GM12878 (cell line): ENCODE data around the gene COL15A1. TPM values are rescaled to one million over a fixed set of nuclear protein-coding genes. Genes with fewer than 3 reads are reported as not detected.

Experiments used
- ATAC-seq: fragments of 200-7000 bp; cut with Tn5 transposase; 3 replicates; pipeline ENCODE4 v1.9.1; 2020; ENCODE audit warnings: mild to moderate bottlenecking, moderate library complexity
- BruUV-seq: library from RNA; stranded (reverse); fragments of 400-500 nt; replicated peaks from 2 replicates; lab custom pipeline; 2021; lab: Mats Ljungman, UMichigan
- CTCF ChIA-PET: fragments of 300-600 bp; sonication (Branson Sonifier 250); formaldehyde crosslinking; extraction: SDS; loops from one replicate; lab custom pipeline; 2021; ENCODE audit warnings: inconsistent platforms; lab: Yijun Ruan, JAX
- POLR2A ChIA-PET: fragments of 350-600 bp; formaldehyde crosslinking; extraction: SDS; loops from one replicate; lab custom pipeline; 2021; ENCODE audit warnings: inconsistent platforms; lab: Charles Lee
- RAD21 ChIA-PET: fragments of 300-600 bp; sonication (Branson Sonifier 250); formaldehyde crosslinking; loops from one replicate; lab custom pipeline; 2023; ENCODE audit warnings: antibody characterized with exemption; ENCODE audit not compliant: unreplicated experiment; lab: Charles Lee
- SMC1A ChIA-PET: fragments of 300-600 bp; sonication (Branson Sonifier 250); formaldehyde crosslinking; loops from one replicate; lab custom pipeline; 2023; ENCODE audit not compliant: unreplicated experiment, uncharacterized antibody; lab: Charles Lee
- DNase-seq: peaks from one replicate; pipeline ENCODE4 v3.0.0-alpha.2; 2011; ENCODE audit warnings: low read depth, low spot score
- FAIRE-seq: peaks from 3 replicates; lab custom pipeline; 2011; peaks lifted over from hg19 to GRCh38; lab: Jason Lieb, UNC
- H2AFZ ChIP-seq: 2 replicates; pipeline ENCODE4 v1.6.0; 2011; ENCODE audit warnings: low read depth, low read length, control low read depth; ENCODE audit not compliant: control insufficient read depth
- H3K27ac ChIP-seq: 2 replicates; pipeline ENCODE4 v1.5.1; 2011; ENCODE audit warnings: control low read depth; ENCODE audit not compliant: control insufficient read depth, insufficient read depth
- H3K27me3 ChIP-seq, 2 experiments: replicated peaks in 1 of 2; 2 replicates each; pipeline versions ENCODE4 v1.6.0 to v1.6.1; 2011; ENCODE audit warnings: low read length in 1 of 2; ENCODE audit not compliant: control insufficient read depth in 2 of 2, insufficient read depth in 2 of 2
- H3K36me3 ChIP-seq, 2 experiments: 2 replicates each; pipeline ENCODE4 v1.5.1; 2011; ENCODE audit warnings: low read length in 1 of 2; ENCODE audit not compliant: control insufficient read depth in 2 of 2, insufficient read depth in 2 of 2
- H3K4me1 ChIP-seq: 2 replicates; pipeline ENCODE4 v1.6.1; 2011; ENCODE audit warnings: mild to moderate bottlenecking, low read length, moderate library complexity, mixed read lengths; ENCODE audit not compliant: control insufficient read depth, insufficient read depth
- H3K4me2 ChIP-seq: 2 replicates; pipeline ENCODE4 v1.6.0; 2011; ENCODE audit warnings: control low read depth; ENCODE audit not compliant: control insufficient read depth, insufficient read depth
- H3K4me3 ChIP-seq: fragments of 200-600 bp; sonication (generic); 2 replicates; pipeline ENCODE4 v1.5.1; 2016
- H3K79me2 ChIP-seq: 2 replicates; pipeline ENCODE4 v1.6.0; 2011; ENCODE audit warnings: low read length; ENCODE audit not compliant: control insufficient read depth, insufficient read depth
- H3K9ac ChIP-seq: 2 replicates; pipeline ENCODE4 v1.8.0; 2011; ENCODE audit warnings: low read length, control low read depth, mixed read lengths; ENCODE audit not compliant: control insufficient read depth, insufficient read depth
- H3K9me3 ChIP-seq: replicated peaks from 3 replicates; pipeline ENCODE4 v1.5.1; 2011; ENCODE audit warnings: mild to moderate bottlenecking, low read length; ENCODE audit not compliant: control insufficient read depth, insufficient read depth
- H4K20me1 ChIP-seq: 2 replicates; pipeline ENCODE4 v1.6.0; 2011; ENCODE audit not compliant: control insufficient read depth, insufficient read depth
- BHLHE40 ChIP-seq, 2 experiments: fragments of 450-650 bp in 1 of 2; IDR thresholded peaks; 2 replicates each; pipeline ENCODE4 v1.6.1; 2011 to 2017; ENCODE audit warnings: low read depth in 2 of 2, borderline replicate concordance in 1 of 2, improper control_type of control experiment in 1 of 2, low read length in 1 of 2, mild to moderate bottlenecking in 1 of 2
- CEBPB ChIP-seq, 2 experiments: fragments of 150-350 bp in 1 of 2; IDR thresholded peaks; 2 replicates each; pipeline ENCODE4 v1.6.1; 2012 to 2014; ENCODE audit warnings: low read depth in 2 of 2, low read length in 2 of 2, borderline replicate concordance in 1 of 2, inconsistent platforms in 1 of 2
- FOS ChIP-seq: IDR thresholded peaks from 3 replicates; pipeline ENCODE4 v1.6.1; 2011; ENCODE audit warnings: borderline replicate concordance; ENCODE audit not compliant: insufficient read length; ENCODE audit errors: extremely low read depth
- IRF4 ChIP-seq: IDR thresholded peaks from 2 replicates; pipeline ENCODE4 v1.6.1; 2011; ENCODE audit warnings: low read depth, low read length
- KAT2A ChIP-seq: conservative IDR thresholded peaks from 2 replicates; pipeline ENCODE4 v1.6.1; 2011; ENCODE audit warnings: low read depth, low read length; ENCODE audit not compliant: control insufficient read depth
- NFYA ChIP-seq: IDR thresholded peaks from 2 replicates; pipeline ENCODE4 v1.6.1; 2011; ENCODE audit warnings: low read depth, mild to moderate bottlenecking, low read length, improper control_type of control experiment, borderline replicate concordance
- POU2F2 ChIP-seq: IDR thresholded peaks from 3 replicates; pipeline ENCODE4 v1.6.1; 2011; ENCODE audit warnings: low read depth, mild to moderate bottlenecking, low read length, borderline replicate concordance
- RBBP5 ChIP-seq: fragments of 200-600 bp; sonication (generic); conservative IDR thresholded peaks from 2 replicates; pipeline ENCODE4 v1.6.1; 2016
- RCOR1 ChIP-seq: conservative IDR thresholded peaks from 2 replicates; pipeline ENCODE4 v1.6.1; 2012; ENCODE audit warnings: low read depth, low read length, improper control_type of control experiment
- WGBS: methylation state at CpG from one replicate; pipeline ENCODE4 v1.1.6; 2016; ENCODE audit warnings: low lambda C conversion rate; ENCODE audit not compliant: insufficient replicate concordance, insufficient coverage; ENCODE audit errors: missing lambda C conversion rate; 5-methylcytosine and 5-hydroxymethylcytosine counted together
- in situ Hi-C: fragments of 300-500 bp; cut with MboI; formaldehyde crosslinking; loops from 9 replicates; pipeline ENCODE4 v1.14.3; 2018; ENCODE audit warnings: mixed read lengths
- intact Hi-C: fragments of 100-400 bp; cut with micrococcal nuclease; formaldehyde crosslinking; loops from one replicate; pipeline ENCODE4 v1.14.2; 2022; ENCODE audit not compliant: unreplicated experiment
- polyA plus RNA-seq, 11 experiments: library from polyadenylated mRNA; depleted of rRNA in 4 of 11; unstranded in 6 of 11; stranded (reverse) in 5 of 11; fragments of >200 nt; fragmentation: Nextera tagmentation in 4 of 11; fragmentation: Illumina TruSeq in 1 of 11; extraction: Ambion mirVana in 4 of 11; extraction: Trizol in 1 of 11; gene quantifications; 1 replicate in 1 of 11; 2 replicates in 10 of 11; pipeline versions ENCODE4 v1.2.1 to v1.2.3, GENCODE V29; 2011 to 2016; ENCODE audit warnings: inconsistent platforms in 2 of 11, missing spikeins in 2 of 11, low read depth in 1 of 11
- total RNA-seq, 4 experiments: library from RNA; depleted of rRNA in 3 of 4; stranded (reverse); fragments of >200 nt in 3 of 4; fragmentation: Illumina TruSeq in 1 of 4; extraction: Trizol in 1 of 4; gene quantifications; 2 replicates each; pipeline versions ENCODE4 v1.2.1 to v1.2.3, GENCODE V29; 2013 to 2021
- TF ChIP-seq, protein P1 (sequence below): fragments of 450-650 bp; IDR thresholded peaks from 2 replicates; pipeline ENCODE4 v1.6.1; 2017; ENCODE audit warnings: antibody characterized with exemption, mild to moderate bottlenecking, moderate library complexity
- TF ChIP-seq, protein P2 (sequence below): fragments of 450-650 bp; IDR thresholded peaks from 2 replicates; pipeline ENCODE4 v1.6.1; 2014; ENCODE audit warnings: mild to moderate bottlenecking

Gene COL15A1
- total and polyA plus RNA-seq, 10 of the 15 experiments (the other 5 are each of a cell fraction or from before 2014, with no cell fraction given) = 0.01 to 0.28 (median 0.06) TPM; not detected in 2

DNA sequence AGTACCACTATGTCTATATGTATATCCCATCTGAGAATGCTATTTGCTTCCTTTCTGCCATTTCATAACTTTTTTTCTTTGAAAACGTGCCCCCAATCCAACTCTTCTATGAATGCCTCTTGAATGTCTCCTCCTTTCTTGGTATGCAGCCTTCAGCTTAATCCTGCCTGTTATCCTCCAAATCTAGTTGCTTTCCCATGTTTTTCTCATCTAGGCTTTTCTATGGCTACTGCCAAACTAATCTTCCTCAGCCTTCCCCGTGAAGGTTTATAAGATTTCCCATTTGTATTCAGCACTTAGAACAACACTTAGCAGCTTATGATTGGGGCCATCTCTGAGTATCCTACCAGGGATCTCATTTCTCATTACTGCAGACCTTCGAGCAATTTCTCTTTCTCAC lies 163.7 kb downstream of the COL15A1 start:
- FAIRE-seq (no peak), ATAC-seq (no peak), DNase-seq (no peak)
- Histone ChIP-seq H3K79me2 (peaks cover 26% of the 10 kb centered on the region), H3K27ac (no peak overlapping the region), H4K20me1 (no peaks in the 10 kb centered on the region), H3K4me1 (peaks cover 8% of the 10 kb centered on the region; the same call in 1 of the 2 replicates), H2AFZ (no peak overlapping the region), H3K4me3 (peak overlapping the region; percentile 18; the same call in 1 of the 2 replicates), H3K4me2 (peak overlapping the region; percentile 49), H3K9ac (no peak overlapping the region), H3K27me3 (no peaks in the 10 kb centered on the region), H3K9me3 (no peaks in the 10 kb centered on the region), H3K36me3 (no peaks in the 10 kb centered on the region)
- ChIA-PET RAD21 (interaction anchor here (1.2 to 7.2 kb wide), 4 partner anchors 11 to 75 kb away, joined by 4 to 83 read pairs (median 10); no protein-coding TSS in a partner anchor), SMC1A (interaction anchor here (0.8 to 7.8 kb wide), 5 partner anchors 9 to 48 kb away, joined by 3 to 113 read pairs (median 6); no protein-coding TSS in a partner anchor), CTCF (interaction anchor here (1.1 to 2.3 kb wide), 4 partner anchors 11 to 43 kb away, joined by 3 to 13 read pairs (median 6); no protein-coding TSS in a partner anchor), POLR2A (interaction anchor here (0.5 to 2.4 kb wide), 3 partner anchors 14 to 52 kb away, joined by 3 to 20 read pairs (median 4); no protein-coding TSS in a partner anchor)
- no peak for TF ChIP-seq FOS
- TF ChIP-seq RCOR1 = no peak
- no peak for TF ChIP-seq IRF4
- TF ChIP-seq POU2F2 = no peak
- TF ChIP-seq, protein P1, sequence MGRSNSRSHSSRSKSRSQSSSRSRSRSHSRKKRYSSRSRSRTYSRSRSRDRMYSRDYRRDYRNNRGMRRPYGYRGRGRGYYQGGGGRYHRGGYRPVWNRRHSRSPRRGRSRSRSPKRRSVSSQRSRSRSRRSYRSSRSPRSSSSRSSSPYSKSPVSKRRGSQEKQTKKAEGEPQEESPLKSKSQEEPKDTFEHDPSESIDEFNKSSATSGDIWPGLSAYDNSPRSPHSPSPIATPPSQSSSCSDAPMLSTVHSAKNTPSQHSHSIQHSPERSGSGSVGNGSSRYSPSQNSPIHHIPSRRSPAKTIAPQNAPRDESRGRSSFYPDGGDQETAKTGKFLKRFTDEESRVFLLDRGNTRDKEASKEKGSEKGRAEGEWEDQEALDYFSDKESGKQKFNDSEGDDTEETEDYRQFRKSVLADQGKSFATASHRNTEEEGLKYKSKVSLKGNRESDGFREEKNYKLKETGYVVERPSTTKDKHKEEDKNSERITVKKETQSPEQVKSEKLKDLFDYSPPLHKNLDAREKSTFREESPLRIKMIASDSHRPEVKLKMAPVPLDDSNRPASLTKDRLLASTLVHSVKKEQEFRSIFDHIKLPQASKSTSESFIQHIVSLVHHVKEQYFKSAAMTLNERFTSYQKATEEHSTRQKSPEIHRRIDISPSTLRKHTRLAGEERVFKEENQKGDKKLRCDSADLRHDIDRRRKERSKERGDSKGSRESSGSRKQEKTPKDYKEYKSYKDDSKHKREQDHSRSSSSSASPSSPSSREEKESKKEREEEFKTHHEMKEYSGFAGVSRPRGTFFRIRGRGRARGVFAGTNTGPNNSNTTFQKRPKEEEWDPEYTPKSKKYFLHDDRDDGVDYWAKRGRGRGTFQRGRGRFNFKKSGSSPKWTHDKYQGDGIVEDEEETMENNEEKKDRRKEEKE = no peak
- no peak for TF ChIP-seq RBBP5
- TF ChIP-seq, protein P2, sequence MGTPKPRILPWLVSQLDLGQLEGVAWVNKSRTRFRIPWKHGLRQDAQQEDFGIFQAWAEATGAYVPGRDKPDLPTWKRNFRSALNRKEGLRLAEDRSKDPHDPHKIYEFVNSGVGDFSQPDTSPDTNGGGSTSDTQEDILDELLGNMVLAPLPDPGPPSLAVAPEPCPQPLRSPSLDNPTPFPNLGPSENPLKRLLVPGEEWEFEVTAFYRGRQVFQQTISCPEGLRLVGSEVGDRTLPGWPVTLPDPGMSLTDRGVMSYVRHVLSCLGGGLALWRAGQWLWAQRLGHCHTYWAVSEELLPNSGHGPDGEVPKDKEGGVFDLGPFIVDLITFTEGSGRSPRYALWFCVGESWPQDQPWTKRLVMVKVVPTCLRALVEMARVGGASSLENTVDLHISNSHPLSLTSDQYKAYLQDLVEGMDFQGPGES = no peak
- no peak for TF ChIP-seq NFYA
- TF ChIP-seq BHLHE40 (IDR thresholded peaks at IDR 0.05; ENCODE audit: borderline replicate concordance in 1 of 2, low read depth in 2 of 2, low read length in 1 of 2) = no peak
- no peak for TF ChIP-seq KAT2A
- TF ChIP-seq CEBPB (IDR thresholded peaks at IDR 0.05; ENCODE audit: borderline replicate concordance in 1 of 2, low read depth in 2 of 2, low read length in 2 of 2) = no peak
- BruUV-seq = no TSS peak
- 36% methylated on average over 3 of the region's 3 CpGs for WGBS
- intact Hi-C loops = loop anchor here (2.0 to 5.0 kb wide), 2 partner anchors 23 to 50 kb away; no protein-coding TSS in a partner anchor
- in situ Hi-C loops = no loop called here
